CD4-positive, CD25-positive, alpha-beta regulatory T cell (primary cell): ENCODE data around the gene ATG2A. TPM values are rescaled to one million over a fixed set of nuclear protein-coding genes. Genes with fewer than 3 reads are reported as not detected.

Source experiments
- ATAC-seq, 2 donors: fragments of 150-1000 bp; cut with Tn5 transposase; one replicate each; pipeline ENCODE4 v1.10.0; 2021; ENCODE audit warnings: low read depth in 2 of 2, moderate number of reproducible peaks in 2 of 2, moderate library complexity in 1 of 2
- DNase-seq, 3 donors: peaks; one replicate each; pipeline versions ENCODE4 v3.0.0 to v3.0.0-alpha.2; 2012 to 2022; ENCODE audit warnings: mixed read lengths in 1 of 3
- H3K27ac ChIP-seq: one replicate; pipeline ENCODE4 v1.7.0; 2013; ENCODE audit warnings: mild to moderate bottlenecking, low read length; ENCODE audit not compliant: insufficient read depth, poor library complexity, severe bottlenecking
- H3K27me3 ChIP-seq: one replicate; pipeline ENCODE4 v1.7.0; 2013; ENCODE audit warnings: low read length; ENCODE audit not compliant: control insufficient read depth, insufficient read depth
- H3K36me3 ChIP-seq: one replicate; pipeline ENCODE4 v1.7.0; 2013; ENCODE audit warnings: mild to moderate bottlenecking, low read length, moderate library complexity; ENCODE audit not compliant: control insufficient read depth, insufficient read depth
- H3K4me1 ChIP-seq: 2 replicates; pipeline ENCODE4 v1.7.0; 2013; ENCODE audit warnings: mild to moderate bottlenecking, low read length; ENCODE audit not compliant: insufficient read depth, control insufficient read depth, poor library complexity, severe bottlenecking
- H3K4me3 ChIP-seq: one replicate; pipeline ENCODE4 v1.7.0; 2013; ENCODE audit warnings: low read depth, mild to moderate bottlenecking, low read length, moderate library complexity
- H3K9me3 ChIP-seq, 2 experiments: 1 replicate in 1 of 2; 2 replicates in 1 of 2; pipeline ENCODE4 v1.7.0; 2013; ENCODE audit warnings: low read length in 2 of 2, mild to moderate bottlenecking in 1 of 2, moderate library complexity in 1 of 2; ENCODE audit not compliant: control insufficient read depth in 2 of 2
- H3K27ac Mint-ChIP-seq, 3 donors: one replicate each; pipeline ENCODE4 v1.8.0; 2020 to 2022; ENCODE audit warnings: mild to moderate bottlenecking in 3 of 3, mixed read lengths in 3 of 3, moderate library complexity in 2 of 3
- H3K27me3 Mint-ChIP-seq: one replicate; pipeline ENCODE4 v1.8.0; 2022; ENCODE audit warnings: mild to moderate bottlenecking, mixed read lengths
- H3K36me3 Mint-ChIP-seq: one replicate; pipeline ENCODE4 v1.8.0; 2020; ENCODE audit warnings: mixed read lengths
- H3K4me1 Mint-ChIP-seq, 4 donors: one replicate each; pipeline ENCODE4 v1.8.0; 2020 to 2022; ENCODE audit warnings: mixed read lengths in 4 of 4, mild to moderate bottlenecking in 1 of 4
- H3K4me3 Mint-ChIP-seq, 4 donors: one replicate each; pipeline ENCODE4 v1.8.0; 2020 to 2022; ENCODE audit warnings: mild to moderate bottlenecking in 4 of 4, mixed read lengths in 4 of 4, moderate library complexity in 3 of 4
- H3K9me3 Mint-ChIP-seq, 7 donors: one replicate each; pipeline ENCODE4 v1.8.0; 2020 to 2022; ENCODE audit warnings: mixed read lengths in 7 of 7, mild to moderate bottlenecking in 3 of 7, moderate library complexity in 2 of 7
- polyA plus RNA-seq, 4 donors: library from polyadenylated mRNA; unstranded; fragments of 300-500 nt; fragmentation: Illumina TruSeq; gene quantifications; one replicate each; pipeline ENCODE4 v1.2.3, GENCODE V29; 2021
- total RNA-seq: library from RNA; stranded (reverse); gene quantifications from one replicate; pipeline ENCODE4 v1.2.3, GENCODE V29; 2022

Gene ATG2A
- total and polyA plus RNA-seq, 5 donors from 2014 or later = 5.8 to 234 (median 6.9) TPM

DNA sequence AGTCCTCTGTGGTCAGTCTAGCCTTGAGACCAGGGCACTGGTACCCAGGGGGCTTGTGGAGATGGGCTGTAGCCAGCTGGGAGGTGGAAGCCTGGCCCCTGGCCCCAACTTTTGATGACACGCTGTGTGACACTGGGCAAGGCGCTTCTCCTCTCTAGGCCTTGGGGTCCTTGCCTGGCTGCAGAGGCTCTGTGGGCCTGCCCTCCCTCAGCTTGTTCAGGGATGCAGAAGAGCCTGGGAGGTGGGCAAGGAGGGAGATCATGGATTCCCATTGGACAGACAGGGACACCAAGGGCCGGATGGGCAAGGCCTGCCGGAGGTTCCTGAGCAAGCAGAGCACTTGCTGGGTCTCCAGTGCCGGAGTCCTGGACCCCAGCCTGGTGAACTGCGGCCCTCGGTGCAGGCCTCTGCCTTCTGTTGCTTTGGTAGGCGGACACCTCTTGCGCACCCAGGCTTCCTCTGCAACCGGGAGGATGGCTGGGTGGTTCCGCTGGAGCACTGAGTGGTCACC is 6.2 kb upstream of the ATG2A start:
- ATAC-seq (no peak), DNase-seq (no peak)
- no peaks in the 10 kb centered on the region for H3K27me3 ChIP-seq
- no peaks in the 10 kb centered on the region for H3K36me3 Mint-ChIP-seq
- H3K4me1 ChIP-seq = peaks cover 20% of the 10 kb centered on the region
- H3K4me3 ChIP-seq = no peak overlapping the region
- no peak overlapping the region for H3K27ac ChIP-seq
- no peaks in the 10 kb centered on the region for H3K27me3 Mint-ChIP-seq
- H3K9me3 Mint-ChIP-seq = no peaks in the 10 kb centered on the region
- H3K27ac Mint-ChIP-seq = peak overlapping the region in 1 of 3 donors; percentile 98
- H3K4me1 Mint-ChIP-seq = peaks cover 0 to 22% (median 5%) of the 10 kb centered on the region in 4 donors
- H3K4me3 Mint-ChIP-seq = peak overlapping the region in 1 of 4 donors; percentile 27
- no peaks in the 10 kb centered on the region for H3K9me3 ChIP-seq
- no peaks in the 10 kb centered on the region for H3K36me3 ChIP-seq

DNA sequence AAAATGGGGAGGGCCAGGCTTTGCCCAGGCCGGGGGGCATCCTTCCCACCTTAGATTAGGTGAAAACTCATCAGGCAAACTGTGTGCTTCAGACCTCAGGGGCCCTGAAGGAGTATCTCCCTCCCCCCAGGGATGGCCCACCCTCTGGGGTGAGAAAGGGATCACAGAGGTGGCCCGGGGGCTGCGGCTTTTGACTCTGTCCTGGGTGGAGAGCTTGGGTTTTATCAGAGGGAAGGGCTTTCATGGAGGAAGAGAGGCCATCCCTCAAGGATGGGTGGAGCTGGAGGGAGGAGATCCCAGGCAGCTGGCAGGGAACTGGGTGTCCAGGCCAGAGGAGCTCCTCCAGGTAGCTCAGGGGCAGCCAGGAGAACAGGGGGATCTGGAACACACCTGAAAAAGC is 4.4 kb upstream of the ATG2A start:
- Mint-ChIP-seq H3K9me3 (no peaks in the 10 kb centered on the region), H3K27me3 (no peaks in the 10 kb centered on the region), H3K4me1 (peaks cover 5 to 35% (median 16%) of the 10 kb centered on the region in 4 donors), H3K4me3 (peak overlapping the region in 1 of 4 donors; percentile 43), H3K27ac (no peak overlapping the region), H3K36me3 (no peaks in the 10 kb centered on the region)
- no peak for ATAC-seq
- H3K4me3 ChIP-seq = no peak overlapping the region
- H3K4me1 ChIP-seq = peaks cover 30% of the 10 kb centered on the region
- no peaks in the 10 kb centered on the region for H3K9me3 ChIP-seq
- no peak overlapping the region for H3K27ac ChIP-seq
- no peaks in the 10 kb centered on the region for H3K27me3 ChIP-seq
- no peak for DNase-seq
- no peaks in the 10 kb centered on the region for H3K36me3 ChIP-seq

DNA sequence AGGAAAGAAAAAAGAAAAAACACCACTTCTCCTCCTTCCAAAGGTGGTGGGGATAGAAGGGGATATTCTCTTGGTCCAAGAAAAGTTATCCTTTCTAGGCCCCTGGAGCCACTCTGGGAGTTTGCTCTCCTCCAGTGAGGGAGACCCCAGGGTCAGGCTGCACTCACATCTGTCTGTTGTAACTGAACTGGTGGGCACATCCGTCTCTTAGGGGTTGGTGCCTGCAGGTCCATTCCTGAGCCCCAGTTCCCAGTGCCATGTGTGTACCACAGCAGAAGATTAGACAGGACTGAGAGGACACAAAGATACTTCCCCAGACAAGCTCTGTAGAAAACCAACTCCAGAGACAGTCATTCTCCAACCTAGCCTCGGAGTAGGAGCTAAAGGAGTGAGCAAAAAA is 3.1 kb upstream of the ATG2A start:
- H3K27me3 ChIP-seq = no peaks in the 10 kb centered on the region
- no peak for ATAC-seq
- no peak overlapping the region for H3K4me3 ChIP-seq

DNA sequence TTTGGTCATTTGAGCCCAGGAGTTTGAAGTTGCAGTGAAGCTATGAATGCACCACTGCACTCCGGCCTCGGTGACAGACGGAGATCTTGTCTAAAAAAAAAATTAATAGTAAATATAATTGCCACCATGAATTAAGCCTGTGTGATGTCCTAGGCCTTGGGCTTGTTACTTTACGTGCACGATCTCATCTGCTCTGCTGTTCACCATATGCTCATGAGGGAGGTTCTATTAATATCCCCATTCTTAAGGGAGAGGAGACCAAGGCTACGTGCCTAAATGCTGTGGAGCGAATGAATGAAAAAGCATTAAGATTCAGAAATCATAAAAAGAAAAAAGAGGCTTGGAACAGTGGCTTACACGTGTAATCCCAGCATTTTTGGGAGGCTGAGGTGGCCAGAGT is 2.6 kb upstream of the ATG2A start:
- H3K4me3 Mint-ChIP-seq = peak overlapping the region in 1 of 4 donors; percentile 21

More for the DNA sequence above, 3.1 kb upstream of the ATG2A start:
- Histone ChIP-seq H3K27ac (no peak overlapping the region), H3K36me3 (no peaks in the 10 kb centered on the region), H3K4me1 (peaks cover 37% of the 10 kb centered on the region), H3K9me3 (no peaks in the 10 kb centered on the region)
- no peak overlapping the region for H3K27ac Mint-ChIP-seq
- H3K27me3 Mint-ChIP-seq = no peaks in the 10 kb centered on the region
- H3K4me3 Mint-ChIP-seq = peak overlapping the region in 1 of 4 donors; percentile 68
- H3K4me1 Mint-ChIP-seq = peaks cover 5 to 42% (median 24%) of the 10 kb centered on the region in 4 donors
- no peaks in the 10 kb centered on the region for H3K36me3 Mint-ChIP-seq
- no peaks in the 10 kb centered on the region for H3K9me3 Mint-ChIP-seq
- no peak for DNase-seq

DNA sequence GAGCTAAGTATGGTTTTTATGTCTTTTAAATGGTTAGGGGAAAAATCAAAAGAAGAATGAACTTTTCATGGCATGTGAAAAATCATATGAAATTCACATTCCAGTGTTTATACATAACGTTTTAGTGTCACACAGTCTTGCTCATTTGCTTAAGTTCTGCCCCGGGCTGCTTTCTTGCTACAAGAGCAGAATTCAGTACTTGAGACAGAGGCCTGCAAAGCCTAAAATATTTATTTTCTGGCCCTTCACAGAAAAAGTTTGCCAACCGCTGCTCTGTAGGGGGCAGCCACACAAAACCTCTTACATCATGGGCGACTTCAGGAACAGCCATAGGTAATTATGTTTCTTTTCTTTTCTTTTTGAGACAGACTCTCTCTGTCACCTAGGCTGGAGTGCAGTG is 1.0 kb upstream of the ATG2A start:
- Mint-ChIP-seq H3K27me3 (no peaks in the 10 kb centered on the region), H3K9me3 (no peaks in the 10 kb centered on the region), H3K4me1 (peaks cover 5 to 36% (median 20%) of the 10 kb centered on the region in 4 donors), H3K27ac (peak overlapping the region; percentile 93 to 97 (median 95)), H3K4me3 (peak overlapping the region; percentile 92 to 93 (median 92)), H3K36me3 (peaks cover 3% of the 10 kb centered on the region)
- Histone ChIP-seq H3K36me3 (peaks cover 10% of the 10 kb centered on the region), H3K27ac (peak overlapping the region; percentile 69), H3K4me3 (peak overlapping the region; percentile 77), H3K27me3 (no peaks in the 10 kb centered on the region), H3K9me3 (no peaks in the 10 kb centered on the region), H3K4me1 (peaks cover 27% of the 10 kb centered on the region)
- ATAC-seq (no peak), DNase-seq (peak in 1 of 3 donors; percentile 28)

More for the DNA sequence above, 2.6 kb upstream of the ATG2A start:
- Histone ChIP-seq H3K4me1 (peaks cover 38% of the 10 kb centered on the region), H3K36me3 (no peaks in the 10 kb centered on the region), H3K27me3 (no peaks in the 10 kb centered on the region), H3K9me3 (no peaks in the 10 kb centered on the region), H3K4me3 (no peak overlapping the region), H3K27ac (no peak overlapping the region)
- DNase-seq (no peak), ATAC-seq (no peak)
- Mint-ChIP-seq H3K36me3 (no peaks in the 10 kb centered on the region), H3K4me1 (peaks cover 5 to 42% (median 25%) of the 10 kb centered on the region in 4 donors), H3K27ac (no peak overlapping the region), H3K9me3 (no peaks in the 10 kb centered on the region), H3K27me3 (no peaks in the 10 kb centered on the region)

DNA sequence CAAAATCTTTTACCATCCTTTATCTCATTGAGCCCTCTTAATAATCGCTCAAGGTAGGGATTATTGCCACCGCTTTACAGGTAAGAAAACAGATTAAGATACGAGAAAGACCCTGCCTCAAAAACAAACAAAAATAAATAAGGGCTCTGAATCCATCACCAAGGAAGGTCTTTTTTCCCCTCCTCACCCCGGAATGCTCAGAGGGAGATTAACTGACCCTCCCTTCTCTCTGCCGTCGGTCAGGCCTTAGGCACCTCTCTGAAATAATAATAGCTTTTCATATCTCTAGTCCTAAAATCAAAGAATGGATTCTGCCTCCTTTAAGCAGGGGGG is 620 bp upstream of the ATG2A start:
- H3K4me1 ChIP-seq = peaks cover 27% of the 10 kb centered on the region
- peak overlapping the region; percentile 92 to 93 (median 92) for H3K4me3 Mint-ChIP-seq
- ATAC-seq = no peak

DNA sequence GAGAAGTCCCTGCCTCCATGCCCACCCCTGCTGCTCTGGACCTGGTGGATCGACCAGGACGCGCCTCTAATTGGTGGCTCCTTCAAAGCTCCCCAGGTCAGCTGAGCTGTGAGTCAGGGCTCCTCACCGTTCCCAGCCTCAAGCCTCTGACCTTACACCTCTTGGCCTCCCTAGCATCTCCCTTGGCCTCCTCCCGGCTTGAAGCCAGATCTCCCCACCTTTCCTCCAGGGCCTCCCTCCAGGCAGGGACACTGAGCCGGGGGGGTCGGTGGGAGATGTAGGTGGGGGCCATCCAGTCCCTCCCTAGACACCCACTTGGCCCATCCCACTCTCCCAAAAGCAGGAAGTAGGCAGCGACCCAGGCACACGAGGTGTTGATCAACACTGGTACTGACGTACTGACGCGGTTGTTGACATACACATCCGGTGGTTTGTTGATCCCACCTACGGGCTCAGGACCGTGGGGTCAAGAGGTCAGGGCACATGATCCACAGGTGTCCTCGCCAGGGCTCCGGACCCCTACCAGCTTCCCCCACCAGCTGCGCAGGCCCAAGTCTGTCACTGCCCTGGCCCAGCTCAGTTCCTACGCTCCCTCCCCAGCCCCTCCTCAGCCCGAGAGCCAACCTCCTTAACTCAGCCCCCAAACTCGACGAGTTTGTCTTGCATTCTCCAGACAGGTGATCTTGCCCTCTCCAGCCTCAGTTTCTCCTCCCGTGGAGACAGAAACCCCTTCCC is 802 bp downstream of the ATG2A start:
- Histone ChIP-seq H3K4me3 (peak overlapping the region; percentile 83), H3K4me1 (peaks cover 27% of the 10 kb centered on the region), H3K27me3 (no peaks in the 10 kb centered on the region), H3K9me3 (no peaks in the 10 kb centered on the region), H3K36me3 (peaks cover 25% of the 10 kb centered on the region), H3K27ac (peak overlapping the region; percentile 73)
- H3K27me3 Mint-ChIP-seq = no peaks in the 10 kb centered on the region
- peaks cover 5 to 34% (median 20%) of the 10 kb centered on the region in 4 donors for H3K4me1 Mint-ChIP-seq
- peak overlapping the region; percentile 80 to 97 (median 95) for H3K27ac Mint-ChIP-seq
- H3K9me3 Mint-ChIP-seq = no peaks in the 10 kb centered on the region
- H3K36me3 Mint-ChIP-seq = peaks cover 10% of the 10 kb centered on the region
- DNase-seq (peak; percentile 45 to 66 (median 48)), ATAC-seq (no peak)
- H3K4me3 Mint-ChIP-seq = peak overlapping the region; percentile 92 to 93 (median 92)

More for the DNA sequence above, 620 bp upstream of the ATG2A start:
- Mint-ChIP-seq H3K27ac (peak overlapping the region; percentile 93 to 97 (median 95)), H3K4me1 (peaks cover 5 to 36% (median 20%) of the 10 kb centered on the region in 4 donors), H3K36me3 (peaks cover 3% of the 10 kb centered on the region), H3K9me3 (no peaks in the 10 kb centered on the region), H3K27me3 (no peaks in the 10 kb centered on the region)
- no peak for DNase-seq
- no peaks in the 10 kb centered on the region for H3K9me3 ChIP-seq
- no peaks in the 10 kb centered on the region for H3K27me3 ChIP-seq
- peak overlapping the region; percentile 77 for H3K4me3 ChIP-seq
- H3K27ac ChIP-seq = peak overlapping the region; percentile 69
- peaks cover 14% of the 10 kb centered on the region for H3K36me3 ChIP-seq
